Stimulated activated CD4-positive, alpha-beta T cell treated with anti-CD3 and anti-CD28 coated beads, TNF-alpha, amount 100 ng/mL, for 48 hours (primary cell): Measurements from ENCODE around the gene TECPR1.

Experiments used
- DNase-seq, 3 donors: peaks; one replicate each; pipeline ENCODE4 v3.0.0-alpha.2; 2020; ENCODE audit warnings: low read depth in 3 of 3

The TECPR1 gene

DNA sequence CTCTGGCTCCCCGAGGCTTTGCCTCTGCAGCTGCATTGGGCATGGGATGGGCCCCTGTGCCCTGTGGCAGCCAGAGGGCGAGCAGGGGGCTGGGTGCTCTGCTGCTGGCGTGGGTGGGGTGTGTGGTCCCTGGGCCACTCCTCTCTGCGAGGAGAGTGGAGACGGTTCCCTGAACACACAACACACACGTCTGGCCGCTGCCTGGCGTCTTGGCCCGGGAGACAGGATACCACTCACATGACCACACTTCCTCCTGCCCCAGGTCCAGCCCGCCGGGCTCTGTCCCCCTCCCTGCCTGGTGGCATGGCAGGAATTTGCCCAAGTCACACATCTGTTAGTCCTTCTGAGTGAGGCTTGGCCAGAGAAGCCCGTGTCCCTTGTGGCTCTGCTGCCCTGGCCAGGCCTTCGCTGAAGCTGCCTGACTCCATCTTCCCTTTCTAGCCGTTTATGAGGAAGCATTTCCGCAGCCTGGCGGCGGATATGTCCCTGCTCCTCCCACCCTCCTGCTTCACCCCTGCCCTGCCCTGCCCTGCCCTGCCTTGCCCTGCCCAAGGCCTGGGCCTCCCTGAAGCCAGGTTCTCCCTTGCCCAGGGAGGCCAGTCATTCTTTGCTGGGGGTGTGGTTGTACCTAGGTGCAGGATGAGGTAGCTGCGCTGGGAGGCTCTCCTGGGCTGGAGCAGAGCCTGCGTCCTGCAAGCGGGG lies 32.5 kb upstream of the TECPR1 start:
- no peak for DNase-seq

DNA sequence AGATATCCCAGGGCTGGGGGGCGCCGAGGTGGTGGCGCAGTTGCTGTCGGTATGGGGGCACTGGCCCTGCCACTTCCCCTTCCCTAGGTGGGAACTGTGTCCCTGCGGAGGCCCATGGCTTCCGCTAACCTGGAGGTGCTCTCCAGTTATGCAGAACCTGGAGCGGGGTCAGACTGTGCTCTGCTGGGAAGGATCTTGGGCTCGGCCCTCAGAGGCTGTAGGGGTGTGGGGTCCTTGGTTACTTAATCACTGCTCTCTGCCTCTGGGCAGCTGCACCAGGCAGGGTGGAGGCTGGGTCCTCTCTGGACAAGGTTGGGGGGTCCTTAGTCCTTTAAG lies 31.8 kb upstream of the TECPR1 start:
- no peak for DNase-seq

DNA sequence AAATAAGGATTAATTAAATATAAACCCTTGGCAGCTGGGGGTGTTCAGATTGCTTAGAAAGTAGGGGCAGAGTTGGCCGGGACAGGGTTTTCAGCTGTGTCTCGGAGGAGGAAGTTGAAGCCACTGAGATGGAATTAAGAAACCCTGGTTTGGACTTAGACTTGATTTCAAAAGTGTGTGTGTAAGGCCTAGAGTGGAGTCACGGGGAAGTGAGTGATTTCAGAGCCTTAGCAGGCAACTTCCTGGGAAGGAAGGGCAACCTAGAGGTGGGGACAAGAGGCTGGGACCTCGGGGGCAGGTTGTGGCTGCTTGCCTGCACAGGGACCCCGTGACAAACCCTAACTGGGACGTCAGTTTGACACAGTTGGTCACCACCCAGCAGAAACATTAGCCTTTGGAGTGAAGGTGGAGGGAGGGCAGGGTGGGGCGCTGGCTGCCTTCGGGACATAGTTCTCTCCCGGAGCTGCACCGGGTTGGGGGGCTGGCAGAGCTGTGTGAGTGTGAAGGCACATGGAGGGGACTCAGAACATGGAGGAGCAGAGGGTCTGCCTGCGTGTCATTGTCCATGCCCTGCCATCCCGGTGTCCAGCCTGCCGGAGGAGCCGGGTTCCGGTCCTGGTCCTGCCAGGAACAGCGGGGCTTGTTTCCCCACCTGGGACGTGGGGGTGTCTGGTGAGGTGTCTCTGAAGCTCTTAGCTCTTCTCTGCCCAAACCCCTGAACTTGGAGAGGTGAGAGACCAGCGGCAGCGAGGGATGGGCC lies 31.3 kb upstream of the TECPR1 start:
- no peak for DNase-seq

DNA sequence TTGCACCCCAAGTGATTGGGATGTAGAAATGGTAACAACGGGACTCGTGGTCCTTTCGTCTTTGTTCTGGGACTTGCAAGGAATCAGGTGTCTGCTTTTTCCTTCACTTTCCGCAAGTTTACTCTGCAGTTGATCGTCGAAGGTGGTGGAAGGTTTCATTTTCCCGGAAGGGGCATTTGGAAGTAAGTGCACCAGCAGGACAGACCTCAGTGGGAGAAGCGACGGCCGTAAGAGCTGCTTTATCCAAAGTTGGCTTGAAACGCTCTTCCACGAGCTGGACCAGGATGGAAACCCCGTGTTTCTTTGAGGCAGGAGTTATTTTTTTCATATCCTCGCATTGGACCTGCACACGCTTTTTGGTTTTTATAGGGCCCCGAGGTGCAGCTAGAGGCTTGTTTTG lies 30.7 kb upstream of the TECPR1 start:
- no peak for DNase-seq

DNA sequence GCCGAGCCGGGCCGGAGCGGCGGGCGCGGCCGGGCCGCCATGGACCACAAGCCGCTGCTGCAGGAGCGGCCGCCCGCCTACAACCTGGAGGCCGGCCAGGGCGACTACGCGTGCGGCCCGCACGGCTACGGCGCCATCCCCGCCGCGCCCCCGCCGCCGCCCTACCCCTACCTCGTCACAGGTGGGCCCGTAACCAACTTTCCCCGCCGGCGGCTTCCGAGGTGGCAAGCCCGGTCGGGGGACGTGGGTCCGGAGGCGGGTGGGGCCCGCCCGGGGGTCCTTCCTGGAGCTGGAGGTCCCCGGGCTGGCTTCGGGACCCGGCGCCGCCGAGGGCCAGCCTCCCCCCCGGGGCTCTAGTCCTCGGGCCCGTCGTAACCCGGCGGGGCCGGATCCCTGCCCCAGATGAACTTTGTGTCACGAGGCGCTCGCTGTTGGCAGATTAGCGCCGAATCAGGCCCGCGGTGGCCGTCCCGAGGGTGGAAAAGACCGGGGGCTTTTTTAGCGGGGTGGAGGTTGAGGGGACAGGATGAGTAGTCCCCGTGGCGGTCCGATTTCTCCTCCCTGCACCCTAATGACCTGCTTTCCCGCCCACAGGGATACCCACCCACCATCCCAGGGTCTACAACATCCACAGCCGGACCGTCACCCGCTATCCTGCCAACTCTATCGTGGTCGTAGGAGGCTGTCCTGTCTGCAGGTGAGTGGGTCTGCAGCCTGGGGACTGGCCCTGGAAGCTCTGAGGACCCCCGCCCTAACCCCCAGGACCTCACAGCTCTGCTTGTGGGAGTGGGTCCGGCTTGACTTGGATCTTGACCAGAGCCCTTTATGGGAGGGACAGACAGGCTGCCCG lies 29.9 kb upstream of the TECPR1 start:
- DNase-seq = peak in 1 of 3 donors; percentile 28

DNA sequence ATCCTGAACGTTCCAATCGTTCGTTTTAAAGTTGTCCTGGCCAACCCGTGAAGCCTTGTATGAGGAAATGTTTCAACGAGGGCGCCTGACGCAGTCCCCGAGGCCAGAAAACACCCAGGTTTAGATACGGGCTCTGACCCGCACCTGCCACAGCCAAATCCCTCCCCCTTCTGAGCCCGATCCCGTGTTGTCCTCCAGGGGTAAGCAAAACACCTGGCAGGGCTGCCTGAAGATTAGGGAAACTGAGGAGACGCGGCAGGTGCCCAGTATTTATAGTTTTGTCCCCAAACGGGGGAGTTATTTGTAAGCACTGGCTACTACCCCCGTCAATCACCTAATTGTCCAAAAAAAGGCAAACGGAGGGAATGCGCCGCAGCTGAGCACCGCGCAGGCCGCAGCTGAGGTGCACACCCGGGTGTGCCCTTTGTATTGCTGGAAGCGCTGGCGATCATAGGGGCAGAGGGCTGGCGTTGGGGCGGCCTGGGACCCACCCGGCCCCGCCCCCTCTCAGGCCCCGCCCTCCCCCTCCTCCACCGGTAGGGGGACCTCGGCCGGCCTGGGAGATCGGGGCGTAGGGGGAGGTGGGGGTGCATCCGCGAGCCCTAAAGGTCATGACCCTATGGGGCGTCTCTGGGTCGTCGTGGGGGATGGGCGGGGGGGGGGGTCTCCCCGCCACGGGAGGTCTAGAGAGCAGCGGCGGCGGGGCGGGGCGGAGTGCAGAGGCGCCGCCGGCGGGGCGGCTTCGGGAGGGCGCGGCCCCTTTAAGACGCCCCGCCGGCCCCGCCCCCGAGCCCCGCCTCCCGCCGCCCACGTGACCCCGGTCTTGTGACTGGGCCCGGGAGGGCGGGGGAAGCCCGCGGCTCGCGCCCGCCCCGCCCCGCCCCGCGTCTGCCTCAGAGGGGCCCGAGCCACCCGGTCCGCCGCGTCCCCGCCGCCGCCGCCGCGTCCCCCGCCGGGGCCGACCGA lies 29.0 kb upstream of the TECPR1 start, which contains the start of gene BRI3:
Gene BRI3 (plus strand): TSS at position 896 of the 966 bp plus-strand sequence. CDS start 110 bp downstream, outside the sequence.
- peak; percentile 76 to 96 (median 86) for DNase-seq

DNA sequence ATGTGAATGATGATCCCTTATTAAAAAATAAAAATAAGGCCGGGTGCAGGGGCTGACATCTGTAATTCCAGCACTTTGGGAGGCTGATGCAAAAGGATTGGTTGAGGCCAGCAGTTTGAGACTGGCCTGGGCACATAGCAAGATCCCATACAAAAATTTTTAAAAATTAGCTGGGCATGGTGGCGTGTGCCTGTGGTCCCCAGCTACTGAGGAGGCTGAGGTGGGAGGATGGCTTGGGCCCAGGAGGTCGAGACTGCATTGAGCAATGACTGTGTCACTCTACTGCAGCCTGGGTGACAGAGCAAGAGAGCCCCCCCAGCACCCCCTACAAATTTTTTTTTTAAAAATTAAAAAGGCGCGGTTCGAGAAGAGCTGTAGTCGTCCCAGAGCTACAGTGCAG lies 28.3 kb upstream of the TECPR1 start:
- DNase-seq = no peak

DNA sequence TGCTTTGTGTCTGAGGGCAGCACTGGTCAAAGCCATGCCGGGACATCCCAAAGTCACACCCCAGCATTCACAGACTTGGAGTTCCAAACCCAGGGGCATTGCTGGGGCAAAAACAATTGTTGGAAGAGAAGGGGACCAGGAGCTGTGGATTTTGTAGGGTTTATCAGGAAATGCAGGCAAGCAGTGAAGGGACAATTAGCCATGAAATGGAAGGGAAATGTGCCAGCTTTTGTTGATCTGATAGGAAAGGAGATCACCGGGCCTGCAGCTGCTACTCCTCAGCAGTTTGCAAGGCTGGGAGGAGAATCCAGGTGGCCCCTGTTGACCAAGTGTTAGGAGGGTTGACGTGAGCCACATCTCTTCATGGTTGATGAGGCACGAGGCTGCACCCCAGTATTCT lies 26.9 kb upstream of the TECPR1 start:
- DNase-seq = no peak

DNA sequence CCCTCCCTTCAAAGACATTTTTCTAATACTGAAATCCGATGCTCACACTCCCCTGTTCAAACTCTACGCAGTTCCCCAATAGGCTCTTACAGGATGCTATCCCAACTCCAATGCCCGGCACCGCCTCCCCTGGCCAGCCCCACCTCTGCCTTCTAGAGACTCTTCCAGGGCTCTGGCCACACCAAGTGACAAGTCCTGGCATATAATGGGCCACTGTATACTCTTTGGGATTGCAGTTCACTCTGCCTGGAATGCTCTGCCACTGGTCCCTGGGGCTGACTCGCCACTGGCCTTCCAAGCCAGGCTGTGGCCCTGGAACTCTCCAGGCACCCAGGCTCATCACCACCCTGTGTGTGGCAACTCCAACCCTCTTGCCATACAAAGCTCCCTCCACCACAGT lies 26.4 kb upstream of the TECPR1 start:
- no peak for DNase-seq

DNA sequence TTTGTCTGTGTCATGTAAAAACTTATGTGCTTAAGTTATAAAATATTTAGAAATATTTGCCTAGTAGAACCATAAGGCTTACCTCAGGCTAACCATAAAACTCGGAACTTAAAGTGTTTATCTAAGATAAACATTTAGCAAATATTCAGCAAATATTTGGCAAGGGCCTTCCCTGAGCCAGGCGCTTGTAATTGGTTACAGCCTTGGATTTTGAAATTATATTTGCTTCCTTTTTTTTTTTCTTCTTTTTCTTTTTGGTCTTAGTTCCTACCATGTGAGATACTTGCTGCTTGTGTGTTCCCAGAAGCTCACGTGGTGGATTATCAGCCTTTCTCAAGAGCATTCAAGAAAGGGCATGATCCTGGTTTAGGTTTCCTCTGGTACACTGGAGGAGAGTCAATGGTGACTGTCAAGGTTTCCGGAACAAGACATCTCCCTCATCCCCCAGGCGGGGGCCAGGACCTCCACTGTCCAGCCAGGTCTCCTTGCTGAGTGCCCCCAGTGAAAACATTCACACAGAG lies 24.3 kb upstream of the TECPR1 start:
- DNase-seq = no peak

DNA sequence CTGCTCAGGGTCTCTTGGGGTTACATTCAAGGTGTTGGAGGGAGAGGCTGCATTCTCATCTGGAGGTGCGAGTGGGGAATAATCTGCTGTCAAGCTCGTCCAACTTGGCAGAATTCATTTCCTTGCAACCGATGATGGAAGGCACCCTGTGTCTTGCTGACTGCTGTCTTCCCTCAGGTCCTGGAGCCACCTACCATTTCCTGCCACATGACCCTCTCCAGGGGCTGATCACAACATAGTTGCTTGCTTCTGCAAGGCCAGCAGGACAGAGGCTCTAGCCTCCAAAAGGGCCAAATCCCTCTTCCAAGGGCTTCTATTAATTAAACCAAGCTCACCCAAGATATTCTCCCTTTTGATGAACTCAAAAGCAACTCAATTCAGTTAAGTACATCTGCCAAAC lies 15.3 kb upstream of the TECPR1 start:
- DNase-seq = no peak

DNA sequence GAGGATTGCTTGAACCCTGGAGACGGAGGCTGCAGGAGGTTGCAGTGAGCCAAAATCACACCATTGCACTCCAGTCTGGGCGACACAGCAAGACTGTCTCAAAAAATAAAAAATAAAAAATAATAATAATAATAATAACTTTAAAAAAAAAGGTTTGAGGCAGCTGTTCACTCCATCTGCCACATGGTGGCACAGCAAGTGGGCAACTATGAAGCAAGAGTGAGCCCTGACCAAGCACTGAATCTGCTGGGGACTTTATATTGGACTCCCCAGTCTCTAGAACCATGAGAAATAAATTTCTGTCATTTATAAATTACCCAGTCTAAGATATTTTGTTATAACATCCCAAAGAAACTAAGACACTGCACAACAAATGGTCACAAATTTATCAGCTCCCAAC lies 14.8 kb upstream of the TECPR1 start:
- DNase-seq = no peak

DNA sequence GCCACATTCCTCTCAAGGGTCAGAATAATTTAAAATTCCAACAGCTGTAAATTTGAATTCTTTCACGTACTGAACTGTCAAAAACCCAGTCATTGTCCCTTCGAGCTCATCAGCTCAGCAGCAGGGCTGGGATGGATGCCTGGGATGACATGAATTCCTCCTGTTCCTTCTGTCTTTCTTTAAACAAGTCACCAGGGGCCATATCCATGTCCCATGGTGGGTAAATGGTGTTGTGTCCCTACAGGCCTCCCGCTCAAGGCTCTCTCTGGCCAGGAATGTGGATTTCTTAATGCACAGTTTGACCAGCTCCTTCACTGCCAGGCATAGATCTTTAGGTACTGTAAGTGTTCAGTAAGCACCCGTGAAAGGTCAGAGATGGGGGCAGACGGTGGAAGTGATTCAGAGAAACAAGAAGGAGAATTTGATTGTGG lies 13.8 kb upstream of the TECPR1 start:
- DNase-seq = no peak

DNA sequence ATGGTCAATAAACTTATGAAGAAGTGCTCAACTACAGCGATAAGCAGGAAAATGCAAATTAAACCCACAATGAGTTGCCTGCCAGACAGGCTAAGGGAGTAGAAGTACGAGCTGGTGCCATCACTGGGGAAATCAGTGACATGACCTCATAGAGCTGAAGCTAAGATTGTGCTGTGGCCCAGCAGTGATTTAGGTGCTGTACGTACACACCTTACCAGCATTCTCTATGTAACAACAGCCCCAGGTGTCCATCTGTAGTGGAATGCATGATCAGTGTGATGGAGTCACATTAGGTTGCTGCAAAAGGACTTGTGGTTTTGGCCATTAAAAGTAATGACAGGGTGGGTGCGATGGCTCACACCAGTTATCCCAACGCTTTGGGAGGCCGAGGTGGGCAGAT lies 5.7 kb upstream of the TECPR1 start:
- no peak for DNase-seq

DNA sequence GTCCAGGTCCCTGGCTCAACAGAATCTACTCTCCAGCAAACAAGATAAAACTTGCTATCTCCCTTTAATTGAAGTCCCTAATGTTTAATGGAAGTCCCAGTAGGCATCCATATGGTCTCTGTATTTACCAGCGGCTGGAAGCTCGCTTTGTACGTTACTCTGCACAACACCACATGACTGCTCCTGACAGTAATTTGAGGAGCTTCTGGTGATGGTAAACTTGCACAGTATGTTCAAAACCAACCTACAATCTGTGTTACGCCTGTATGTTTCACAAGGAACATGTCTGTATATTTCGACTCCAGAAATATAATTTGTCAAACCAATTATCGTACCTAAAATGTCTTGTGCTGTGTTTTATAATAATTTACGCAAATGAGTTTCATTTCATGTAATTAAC lies 4.4 kb upstream of the TECPR1 start:
- no peak for DNase-seq

DNA sequence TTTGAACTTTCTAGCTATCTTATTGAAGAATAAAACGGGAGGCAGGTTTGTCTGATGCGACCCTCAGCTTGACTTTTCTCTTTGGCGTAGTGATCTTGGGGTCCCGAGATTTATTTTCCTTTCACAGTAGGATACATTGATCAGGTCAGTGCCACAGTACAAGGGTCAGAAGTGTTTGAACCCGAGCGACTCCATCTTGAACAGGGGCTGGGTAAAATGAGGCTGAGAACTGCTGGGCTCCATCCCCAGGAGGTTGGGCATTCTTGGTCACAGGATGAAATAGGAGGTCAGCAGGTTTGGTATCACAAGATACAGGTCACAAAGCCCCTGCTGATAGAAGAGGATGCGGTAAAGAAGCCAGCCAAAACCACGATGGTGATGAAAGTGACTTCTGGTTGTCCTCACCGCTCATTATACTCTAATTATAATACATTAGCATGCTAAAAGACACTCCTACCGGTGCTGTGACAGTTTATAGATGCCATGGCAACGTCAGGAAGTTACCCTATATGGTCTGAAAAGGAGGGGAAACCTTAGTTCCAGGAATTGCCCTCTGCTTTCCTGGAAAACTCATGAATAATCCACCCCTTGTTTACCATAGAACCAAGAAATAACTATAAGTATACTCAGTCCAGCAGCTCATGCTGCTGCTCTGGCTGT lies 3.0 kb upstream of the TECPR1 start:
- DNase-seq = no peak

DNA sequence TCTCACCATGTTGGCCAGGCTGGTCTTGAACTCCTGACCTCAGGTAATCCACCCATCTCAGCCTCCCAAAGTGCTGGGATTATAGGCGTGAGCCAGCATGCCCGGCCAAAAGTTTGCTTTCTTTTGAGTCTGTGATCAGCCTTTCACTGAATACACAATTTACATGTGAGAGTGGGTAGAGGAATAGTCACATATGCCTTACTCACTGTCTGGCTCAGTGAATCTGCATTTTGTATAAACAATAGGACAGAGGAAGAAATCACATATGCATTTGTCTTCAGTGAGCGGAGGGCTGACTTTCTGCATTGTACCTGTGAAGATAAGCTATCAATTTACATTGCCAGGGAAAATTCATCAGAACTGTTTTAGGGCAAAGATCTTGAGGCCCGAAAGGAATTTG lies 2.5 kb upstream of the TECPR1 start:
- no peak for DNase-seq

DNA sequence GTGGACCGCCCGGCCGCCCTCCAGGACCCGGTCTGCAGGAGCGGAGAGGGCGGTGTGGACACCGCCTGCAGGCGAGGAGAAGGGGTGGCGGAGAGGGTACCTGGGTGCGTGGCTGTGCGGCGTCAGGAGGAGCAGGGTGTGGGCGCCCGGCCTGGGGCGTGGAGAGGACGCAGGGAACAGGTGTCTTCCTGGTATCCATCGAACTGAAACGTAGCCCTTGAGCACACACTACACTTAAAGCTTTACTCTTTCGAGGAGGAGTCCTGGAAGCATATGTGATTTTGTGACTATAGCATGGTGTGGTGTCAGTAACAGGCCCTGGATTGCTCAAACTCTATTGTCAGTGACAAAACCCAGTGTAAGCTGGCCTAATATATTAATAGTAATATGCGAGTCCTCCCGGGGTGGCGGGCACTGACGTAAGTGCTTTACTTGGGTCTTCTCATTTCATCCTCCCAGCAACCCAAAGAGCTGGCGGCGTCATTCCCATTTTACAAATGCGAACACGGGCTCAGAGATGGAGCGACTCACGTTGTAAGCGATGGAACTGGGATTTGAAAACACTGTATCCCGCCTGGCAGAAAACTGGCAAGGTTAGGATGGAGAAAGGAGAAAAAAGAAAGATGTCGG lies 508 bp upstream of the TECPR1 start:
- DNase-seq = no peak

DNA sequence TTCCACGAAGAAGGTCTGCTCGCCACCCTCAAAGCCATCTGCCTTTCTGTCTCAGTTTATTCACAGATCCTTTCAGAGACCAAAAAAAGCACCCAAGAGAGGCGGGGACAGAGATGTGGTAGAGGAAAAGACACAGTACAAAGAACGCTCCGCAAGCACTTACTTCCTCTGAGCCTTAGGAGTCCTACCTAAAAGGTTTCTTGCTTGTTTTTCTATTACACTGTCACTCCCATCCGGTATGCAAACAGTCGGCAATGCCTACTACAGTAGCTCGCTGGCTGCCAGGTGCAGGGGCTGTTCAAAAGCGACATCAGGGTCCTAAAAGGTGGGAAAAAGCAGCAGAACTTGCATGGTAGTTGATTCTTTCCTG lies 816 bp downstream of the TECPR1 start:
- DNase-seq = no peak

DNA sequence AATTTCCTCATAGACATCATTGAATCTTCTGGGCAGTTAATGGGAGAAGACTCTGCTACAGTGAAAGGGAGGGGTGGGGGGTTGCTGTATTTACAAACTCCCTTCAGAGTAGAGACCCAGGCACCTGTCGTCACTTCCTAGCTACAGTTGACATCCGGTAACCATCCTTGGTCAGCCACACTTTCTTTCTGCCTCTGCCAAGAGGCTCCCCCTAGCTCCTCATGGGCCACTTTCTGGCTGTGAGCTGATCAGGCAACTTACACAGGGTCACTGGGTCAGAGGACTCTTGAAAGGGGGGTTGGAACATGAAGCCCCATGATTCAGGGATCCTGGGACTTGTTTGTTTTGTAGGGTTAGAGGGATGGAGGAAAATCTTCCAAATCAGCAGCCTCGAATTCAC lies 1.2 kb downstream of the TECPR1 start:
- peak in 1 of 3 donors; percentile 28 for DNase-seq
